OCI-LY1 (cell line): Measurements from ENCODE around the gene ZNF485.

Experiments
- H2AFZ ChIP-seq: fragments of 200-600 bp; sonication (generic), shearing (Covaris generic); 2 replicates; pipeline ENCODE4 v1.6.0; 2014; ENCODE audit warnings: antibody characterized with exemption, mild to moderate bottlenecking, low read length
- H3F3A ChIP-seq: fragments of 200-600 bp; sonication (generic), shearing (Covaris generic); 2 replicates; pipeline ENCODE4 v1.6.0; 2014; ENCODE audit warnings: mild to moderate bottlenecking, antibody characterized with exemption, low read length, moderate library complexity; ENCODE audit not compliant: insufficient read depth
- H3K27ac ChIP-seq: fragments of 200-600 bp; sonication (generic); 2 replicates; pipeline ENCODE4 v1.5.1; 2014; ENCODE audit warnings: low read length, mixed run types, mild to moderate bottlenecking, low read depth; ENCODE audit not compliant: poor library complexity, severe bottlenecking
- H3K27me3 ChIP-seq: fragments of 200-600 bp; sonication (generic); 2 replicates; pipeline ENCODE4 v1.6.0; 2014; ENCODE audit warnings: antibody characterized with exemption, mild to moderate bottlenecking, low read length, moderate library complexity; ENCODE audit not compliant: insufficient read depth
- H3K36me3 ChIP-seq: fragments of 200-600 bp; sonication (generic); 2 replicates; pipeline ENCODE4 v1.6.1; 2014; ENCODE audit warnings: mild to moderate bottlenecking, antibody characterized with exemption, low read length, moderate library complexity, mixed read lengths; ENCODE audit not compliant: insufficient read depth
- H3K4me1 ChIP-seq: fragments of 200-600 bp; sonication (generic); 2 replicates; pipeline ENCODE4 v1.5.1; 2014; ENCODE audit warnings: mild to moderate bottlenecking, low read length, moderate library complexity; ENCODE audit not compliant: insufficient read depth, severe bottlenecking
- H3K4me2 ChIP-seq: fragments of 200-600 bp; sonication (generic), shearing (Covaris generic); 2 replicates; pipeline ENCODE4 v1.6.1; 2014; ENCODE audit warnings: low read length
- H3K4me3 ChIP-seq: fragments of 200-600 bp; sonication (generic); 2 replicates; pipeline ENCODE4 v1.5.1; 2014; ENCODE audit warnings: low read length, low read depth, mild to moderate bottlenecking, mixed read lengths; ENCODE audit not compliant: poor library complexity, severe bottlenecking
- H3K79me2 ChIP-seq: fragments of 200-600 bp; shearing (Covaris generic); 2 replicates; pipeline ENCODE4 v1.6.1; 2016; ENCODE audit warnings: mixed run types, low read length, mixed read lengths; ENCODE audit not compliant: insufficient read depth
- H3K9ac ChIP-seq: fragments of 200-600 bp; sonication (generic), shearing (Covaris generic); 2 replicates; pipeline ENCODE4 v1.6.1; 2014; ENCODE audit warnings: mild to moderate bottlenecking, low read length, mixed read lengths
- H3K9me2 ChIP-seq: fragments of 200-600 bp; sonication (generic), shearing (Covaris generic); 2 replicates; pipeline ENCODE4 v1.6.1; 2014; ENCODE audit warnings: low read depth, mild to moderate bottlenecking, low read length, mixed read lengths
- H3K9me3 ChIP-seq: fragments of 200-600 bp; shearing (Covaris generic); 2 replicates; pipeline ENCODE4 v1.6.1; 2014; ENCODE audit warnings: low read length, mixed read lengths
- H4K20me1 ChIP-seq: fragments of 200-600 bp; sonication (generic), shearing (Covaris generic); 2 replicates; pipeline ENCODE4 v1.6.0; 2016; ENCODE audit warnings: mild to moderate bottlenecking, low read length; ENCODE audit not compliant: insufficient read depth
- CTCF ChIP-seq: fragments of 200-600 bp; sonication (generic), shearing (Covaris generic); IDR thresholded peaks from 2 replicates; pipeline ENCODE4 v1.5.1; 2017; ENCODE audit warnings: mild to moderate bottlenecking, antibody characterized with exemption, low read length, moderate library complexity, mixed read lengths
- EZH2 ChIP-seq: fragments of 200-600 bp; sonication (generic), shearing (Covaris generic); IDR thresholded peaks from 2 replicates; pipeline ENCODE4 v1.8.0; 2017; ENCODE audit warnings: borderline replicate concordance, mixed run types, mild to moderate bottlenecking, antibody characterized with exemption, low read length, moderate library complexity, mixed read lengths

ZNF485 gene

GRCh38 chr10:43649185-43649523 is 42.9 kb downstream of the ZNF485 start:
- H3K9ac ChIP-seq: peak overlapping the region; percentile 75

GRCh38 chr10:43653746-43654145 is 47.5 kb downstream of the ZNF485 start:
- H4K20me1 ChIP-seq: no peaks in the 10 kb centered on the region
- H3K9me2 ChIP-seq: no peaks in the 10 kb centered on the region
- H3K27me3 ChIP-seq: peaks cover 6% of the 10 kb centered on the region; the same call in 1 of the 2 replicates
- no peak for TF ChIP-seq EZH2
- no peak for TF ChIP-seq CTCF
- no peaks in the 10 kb centered on the region for H3K9me3 ChIP-seq
- H3K79me2 ChIP-seq: no peaks in the 10 kb centered on the region
- peaks cover 7% of the 10 kb centered on the region for H3K4me1 ChIP-seq
- H3K4me2 ChIP-seq: no peak overlapping the region
- H3K36me3 ChIP-seq: no peaks in the 10 kb centered on the region; the same call in 1 of the 2 replicates
- no peak overlapping the region for H3K27ac ChIP-seq
- no peak overlapping the region for H3K9ac ChIP-seq
- no peak overlapping the region for H3K4me3 ChIP-seq
- no peaks in the 10 kb centered on the region for H3F3A ChIP-seq
- H2AFZ ChIP-seq: no peak overlapping the region

More at GRCh38 chr10:43649185-43649523, 42.9 kb downstream of the ZNF485 start:
- Histone ChIP-seq H3K4me1 (peaks cover 15% of the 10 kb centered on the region), H3K4me3 (peak overlapping the region; percentile 74), H3K27ac (no peak overlapping the region), H4K20me1 (no peaks in the 10 kb centered on the region), H2AFZ (peak overlapping the region; percentile 88), H3F3A (no peaks in the 10 kb centered on the region), H3K9me3 (peaks cover 22% of the 10 kb centered on the region), H3K27me3 (peaks cover 6% of the 10 kb centered on the region; the same call in 1 of the 2 replicates), H3K36me3 (peaks cover 32% of the 10 kb centered on the region), H3K4me2 (peak overlapping the region; percentile 98), H3K79me2 (no peaks in the 10 kb centered on the region), H3K9me2 (no peaks in the 10 kb centered on the region)
- TF ChIP-seq CTCF (no peak), EZH2 (no peak)

- no peaks in the 10 kb centered on the region; the same call in 1 of the 2 replicates for H3K27me3 ChIP-seq
- H3K4me2 ChIP-seq: no peak overlapping the region
- H3K4me3 ChIP-seq: no peak overlapping the region
- no peaks in the 10 kb centered on the region for H3F3A ChIP-seq
- H4K20me1 ChIP-seq: no peaks in the 10 kb centered on the region
- no peak overlapping the region for H3K9ac ChIP-seq
- no peak overlapping the region for H2AFZ ChIP-seq
- H3K9me3 ChIP-seq: no peaks in the 10 kb centered on the region
- TF ChIP-seq EZH2: no peak
- TF ChIP-seq CTCF: no peak
- H3K79me2 ChIP-seq: no peaks in the 10 kb centered on the region
- H3K9me2 ChIP-seq: no peaks in the 10 kb centered on the region
- H3K27ac ChIP-seq: no peak overlapping the region
- no peaks in the 10 kb centered on the region for H3K36me3 ChIP-seq
- H3K4me1 ChIP-seq: no peaks in the 10 kb centered on the region
Measured at GRCh38 chr10:43655311-43655710, 49.1 kb downstream of the ZNF485 start.
